Neuron (in vitro differentiated cells): ENCODE results near the gene ZNF282.

Experiments
- H2AFZ ChIP-seq: one replicate; pipeline ENCODE4 v1.6.1; 2013; ENCODE audit warnings: low read depth, mild to moderate bottlenecking, inconsistent platforms, low read length, moderate library complexity
- H3K27me3 ChIP-seq: one replicate; pipeline ENCODE4 v1.6.1; 2013; ENCODE audit warnings: low read length; ENCODE audit not compliant: insufficient read depth
- H3K36me3 ChIP-seq: one replicate; pipeline ENCODE4 v1.6.1; 2013; ENCODE audit warnings: low read length; ENCODE audit not compliant: insufficient read depth
- H3K4me1 ChIP-seq: one replicate; pipeline ENCODE4 v1.6.1; 2013; ENCODE audit warnings: low read length; ENCODE audit not compliant: insufficient read depth
- H3K4me3 ChIP-seq: 2 replicates; pipeline ENCODE4 v1.5.1; 2013; ENCODE audit warnings: mild to moderate bottlenecking, low read length, moderate library complexity
- H3K9me3 ChIP-seq: one replicate; pipeline ENCODE4 v1.6.1; 2013; ENCODE audit warnings: low read length

ZNF282 gene

DNA sequence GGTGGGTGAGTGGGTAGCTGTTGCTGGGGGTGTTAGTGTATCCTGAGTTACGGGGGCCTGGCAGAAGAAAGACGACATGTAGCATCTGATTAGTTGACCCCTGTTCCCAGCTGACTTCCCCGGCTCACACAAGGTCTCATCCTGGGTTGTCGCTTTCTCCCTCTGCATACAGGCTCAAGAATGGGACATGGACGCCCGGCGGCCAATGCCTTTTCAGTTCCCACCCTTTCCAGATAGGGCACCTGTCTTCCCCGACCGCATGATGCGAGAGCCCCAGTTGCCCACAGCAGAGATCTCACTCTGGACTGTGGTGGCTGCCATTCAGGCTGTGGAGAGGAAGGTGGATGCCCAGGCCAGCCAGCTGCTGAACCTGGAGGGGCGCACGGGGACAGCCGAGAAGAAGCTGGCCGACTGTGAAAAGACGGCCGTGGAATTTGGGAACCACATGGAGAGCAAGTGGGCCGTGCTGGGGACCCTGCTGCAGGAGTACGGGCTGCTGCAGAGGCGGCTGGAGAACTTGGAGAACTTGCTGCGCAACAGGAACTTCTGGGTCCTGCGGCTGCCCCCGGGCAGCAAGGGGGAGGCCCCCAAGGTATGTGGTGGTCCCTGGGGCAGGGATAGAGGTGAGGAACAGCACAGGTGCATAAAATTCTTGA, 2.9 kb downstream of the ZNF282 start:
- Histone ChIP-seq H3K4me1 (peaks cover 10% of the 10 kb centered on the region), H3K27me3 (no peaks in the 10 kb centered on the region), H3K36me3 (peaks cover 45% of the 10 kb centered on the region), H3K4me3 (no peak overlapping the region), H2AFZ (no peak overlapping the region), H3K9me3 (no peaks in the 10 kb centered on the region)

DNA sequence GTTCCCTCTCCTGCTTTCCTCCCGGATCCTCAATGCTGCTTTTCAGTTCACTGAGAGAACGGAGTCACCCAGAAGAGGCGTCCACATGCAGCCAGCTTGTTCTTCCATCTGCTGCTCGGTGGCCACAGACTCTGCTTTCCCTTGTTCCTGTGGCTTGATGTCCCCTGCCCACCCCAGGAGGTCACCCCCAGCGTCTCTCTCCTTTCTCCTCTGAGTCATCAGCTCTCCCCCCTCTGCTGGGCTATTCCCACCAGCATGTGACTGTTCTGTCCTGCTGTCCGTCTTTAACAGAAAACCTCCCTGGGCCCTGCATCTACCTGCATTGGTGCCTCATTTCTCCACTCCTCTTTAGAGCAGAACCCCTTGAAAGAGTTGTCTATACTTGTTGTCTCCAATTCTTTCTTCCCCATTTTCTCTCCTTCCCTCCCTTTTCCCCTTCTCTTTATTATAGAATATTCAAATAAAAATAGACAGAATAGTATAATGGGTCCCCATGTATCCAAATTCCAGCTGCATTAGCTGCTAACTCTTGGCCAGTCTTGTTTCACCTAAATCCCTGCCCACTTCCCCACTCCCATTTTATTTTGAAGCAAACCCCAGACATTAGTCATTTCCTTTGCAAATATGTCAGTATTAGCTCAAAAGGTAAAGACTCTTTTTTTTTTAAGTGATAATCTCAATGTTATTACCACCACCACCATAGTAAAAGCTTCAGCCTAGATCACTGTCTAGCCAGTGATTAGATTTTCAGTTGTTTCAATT, 4.1 kb downstream of the ZNF282 start:
- Histone ChIP-seq H3K4me3 (no peak overlapping the region), H2AFZ (no peak overlapping the region), H3K4me1 (peaks cover 10% of the 10 kb centered on the region), H3K27me3 (no peaks in the 10 kb centered on the region), H3K36me3 (peaks cover 56% of the 10 kb centered on the region), H3K9me3 (no peaks in the 10 kb centered on the region)

- no peaks in the 10 kb centered on the region for H3K9me3 ChIP-seq
- no peak overlapping the region for H2AFZ ChIP-seq
- H3K4me3 ChIP-seq, result no peak overlapping the region
- H3K36me3 ChIP-seq, result peaks cover 82% of the 10 kb centered on the region
- no peaks in the 10 kb centered on the region for H3K4me1 ChIP-seq
- H3K27me3 ChIP-seq, result no peaks in the 10 kb centered on the region
Measured at GRCh38 chr7:149202831-149203231, 7.5 kb downstream of the ZNF282 start.

GRCh38 chr7:149205690-149206381, 10.5 kb downstream of the ZNF282 start:
- H3K4me1 ChIP-seq, result no peaks in the 10 kb centered on the region
- no peak overlapping the region for H3K4me3 ChIP-seq
- H3K27me3 ChIP-seq, result no peaks in the 10 kb centered on the region
- H3K36me3 ChIP-seq, result peaks cover 82% of the 10 kb centered on the region
- H2AFZ ChIP-seq, result no peak overlapping the region
- H3K9me3 ChIP-seq, result no peaks in the 10 kb centered on the region

- no peaks in the 10 kb centered on the region for H3K4me1 ChIP-seq
- peaks cover 85% of the 10 kb centered on the region for H3K36me3 ChIP-seq
Measured at GRCh38 chr7:149207324-149208035, 12.1 kb downstream of the ZNF282 start.

DNA sequence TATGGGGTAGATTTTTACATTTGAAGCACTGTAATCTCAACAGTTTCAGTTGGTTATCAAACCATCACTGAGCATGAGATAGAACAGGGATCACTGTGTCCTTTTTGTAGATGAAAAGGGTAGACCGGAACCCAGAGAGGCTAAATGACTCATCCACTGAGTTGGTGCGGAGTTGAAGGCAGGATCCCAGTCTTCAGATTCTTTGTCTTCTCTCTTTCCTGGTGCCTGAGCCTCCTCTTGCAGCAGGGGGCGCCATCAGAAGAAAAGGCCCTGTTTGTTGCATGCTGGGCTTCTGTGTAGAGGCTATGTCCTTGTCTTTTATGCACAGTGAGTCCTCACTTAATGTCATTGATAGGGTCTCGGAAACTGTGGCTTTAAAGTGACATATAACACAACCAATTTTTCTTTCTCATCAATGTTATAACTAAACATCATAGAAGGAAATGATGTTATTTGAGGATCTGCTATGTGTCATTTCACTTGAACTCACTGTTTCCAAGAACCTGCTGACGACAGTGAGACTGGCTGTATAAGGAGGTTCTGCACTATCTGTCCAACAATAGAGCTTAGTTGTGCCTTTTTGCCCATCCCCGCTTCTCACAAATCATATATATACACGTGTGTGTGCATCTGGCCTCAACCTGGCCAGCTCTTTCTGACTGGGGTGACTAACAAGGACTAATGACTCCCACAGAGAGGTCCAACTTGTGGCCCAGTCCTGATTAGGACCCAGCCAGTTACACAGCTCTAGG, 14.3 kb downstream of the ZNF282 start:
- Histone ChIP-seq H3K4me3 (no peak overlapping the region), H3K27me3 (no peaks in the 10 kb centered on the region), H3K9me3 (no peaks in the 10 kb centered on the region), H3K36me3 (peaks cover 85% of the 10 kb centered on the region), H3K4me1 (no peaks in the 10 kb centered on the region), H2AFZ (no peak overlapping the region)

More at GRCh38 chr7:149207324-149208035, 12.1 kb downstream of the ZNF282 start:
- H3K4me3 ChIP-seq, result no peak overlapping the region
- H2AFZ ChIP-seq, result no peak overlapping the region
- H3K9me3 ChIP-seq, result no peaks in the 10 kb centered on the region
- no peaks in the 10 kb centered on the region for H3K27me3 ChIP-seq

- Histone ChIP-seq H3K4me1 (no peaks in the 10 kb centered on the region), H2AFZ (no peak overlapping the region), H3K4me3 (no peak overlapping the region), H3K27me3 (no peaks in the 10 kb centered on the region), H3K36me3 (peaks cover 91% of the 10 kb centered on the region), H3K9me3 (no peaks in the 10 kb centered on the region)
Measured at GRCh38 chr7:149210551-149210950, 15.2 kb downstream of the ZNF282 start.

DNA sequence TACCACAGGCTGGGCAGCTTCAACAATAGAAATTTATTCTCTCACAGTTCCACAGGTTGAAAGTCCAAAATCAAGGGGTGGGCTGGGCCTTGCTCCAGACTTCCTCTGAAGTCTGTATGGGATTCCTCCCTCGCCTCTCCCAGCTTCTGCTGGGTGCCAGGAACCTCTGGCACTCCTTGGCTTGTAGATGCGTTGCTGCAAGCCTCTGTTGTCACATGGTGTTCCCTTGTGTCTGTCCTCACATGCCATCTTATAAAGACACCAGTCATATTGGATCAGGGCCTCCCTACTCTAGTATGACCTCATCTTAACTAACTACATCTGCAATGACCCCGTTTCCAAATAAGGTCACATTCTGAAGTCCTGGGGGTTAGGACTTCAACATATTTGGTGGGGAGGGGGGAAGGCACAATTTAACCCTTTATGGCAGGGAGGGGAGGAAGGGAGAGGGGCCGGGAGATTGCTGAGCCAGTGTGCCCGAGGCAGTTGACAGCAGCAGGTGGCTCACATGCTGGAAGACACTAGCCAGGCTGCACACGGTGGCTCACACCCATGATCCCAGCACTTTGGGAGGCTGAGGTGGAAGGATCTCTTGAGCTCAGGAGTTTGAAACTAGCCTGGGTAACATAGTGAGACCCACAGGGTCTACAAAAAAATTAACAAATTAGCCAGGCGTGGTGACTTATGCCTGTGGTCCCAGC, 18.8 kb downstream of the ZNF282 start:
- Histone ChIP-seq H3K4me3 (no peak overlapping the region), H3K4me1 (no peaks in the 10 kb centered on the region), H3K9me3 (no peaks in the 10 kb centered on the region), H3K36me3 (peaks cover 89% of the 10 kb centered on the region), H3K27me3 (no peaks in the 10 kb centered on the region), H2AFZ (no peak overlapping the region)

DNA sequence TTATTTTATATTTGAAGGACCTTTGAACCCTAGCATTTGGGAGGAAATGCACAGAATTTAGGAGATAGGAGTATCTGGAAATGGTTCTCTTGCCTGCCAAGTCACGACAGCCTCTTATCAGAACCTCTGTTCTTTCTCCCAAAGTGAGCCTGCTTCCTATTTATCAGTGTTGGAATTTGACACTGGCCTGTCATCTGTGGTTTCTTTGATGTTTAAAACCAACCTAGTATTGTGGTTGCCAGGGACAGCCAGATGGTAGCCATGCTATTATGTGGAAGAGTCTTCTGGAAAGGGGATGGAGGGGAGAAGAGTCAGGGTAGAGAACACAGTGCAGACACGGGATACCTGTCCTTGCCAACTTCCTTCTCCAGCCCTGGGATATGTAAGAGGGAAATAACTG, 21.1 kb downstream of the ZNF282 start:
- H3K9me3 ChIP-seq, result no peaks in the 10 kb centered on the region
- H3K36me3 ChIP-seq, result peaks cover 81% of the 10 kb centered on the region
- H2AFZ ChIP-seq, result no peak overlapping the region
- H3K4me1 ChIP-seq, result no peaks in the 10 kb centered on the region
- no peak overlapping the region for H3K4me3 ChIP-seq
- H3K27me3 ChIP-seq, result no peaks in the 10 kb centered on the region

- Histone ChIP-seq H3K4me1 (no peaks in the 10 kb centered on the region), H3K9me3 (no peaks in the 10 kb centered on the region), H2AFZ (no peak overlapping the region), H3K36me3 (peaks cover 81% of the 10 kb centered on the region), H3K4me3 (no peak overlapping the region), H3K27me3 (no peaks in the 10 kb centered on the region)
Measured at GRCh38 chr7:149217570-149217969, 22.2 kb downstream of the ZNF282 start.

DNA sequence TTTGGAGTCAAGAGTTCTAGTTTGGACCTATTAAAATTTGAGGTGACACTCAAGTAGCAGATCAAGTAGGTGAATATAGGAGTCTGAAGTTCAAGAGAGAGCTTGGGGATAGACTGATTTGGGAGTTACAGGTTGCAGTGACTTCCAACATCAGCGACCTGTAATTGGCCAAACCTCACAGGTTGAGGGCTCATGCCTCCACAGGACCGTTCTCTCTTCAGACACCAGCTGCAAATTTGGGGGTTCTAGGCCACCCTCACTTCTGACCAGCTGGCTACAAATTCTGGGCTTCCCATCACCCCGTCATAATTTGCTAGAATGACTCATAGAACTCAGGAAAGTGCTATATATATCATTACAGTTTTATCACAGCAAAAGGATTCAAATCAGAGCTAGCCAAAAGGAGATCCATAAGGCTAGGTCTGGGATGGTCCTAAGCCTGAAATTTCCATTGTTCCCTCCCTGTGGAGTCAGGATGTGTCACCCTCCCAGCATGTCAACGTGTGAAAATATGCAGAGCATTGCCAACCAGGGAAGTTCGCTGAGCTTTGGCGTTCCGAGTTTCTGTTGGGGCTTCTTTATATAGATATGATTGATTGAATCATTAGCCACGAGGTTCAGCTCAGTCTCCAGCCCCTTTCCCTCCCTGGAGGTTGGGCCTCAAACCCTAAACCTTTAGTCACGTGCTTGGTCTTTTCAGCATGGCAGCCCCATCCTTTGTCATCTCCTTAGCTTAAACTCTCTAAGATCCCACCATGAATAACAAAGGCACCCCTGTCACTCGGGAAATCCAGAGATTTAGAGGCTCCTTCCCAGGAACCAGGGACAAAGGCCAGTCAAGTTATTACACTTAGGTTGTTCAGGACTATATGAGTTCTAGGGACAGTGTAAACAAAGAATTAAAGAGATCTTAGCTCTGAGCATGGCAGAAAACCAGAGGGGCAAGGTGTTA, 23.4 kb downstream of the ZNF282 start:
- Histone ChIP-seq H3K4me1 (no peaks in the 10 kb centered on the region), H2AFZ (no peak overlapping the region)

More for the DNA sequence above, 23.4 kb downstream of the ZNF282 start:
- H3K36me3 ChIP-seq, result peaks cover 75% of the 10 kb centered on the region
- H3K9me3 ChIP-seq, result no peaks in the 10 kb centered on the region
- no peak overlapping the region for H3K4me3 ChIP-seq
- H3K27me3 ChIP-seq, result no peaks in the 10 kb centered on the region
